Sigmoid colon (tissue), 7 donors: ENCODE measurements around the gene IL19. TPM values are rescaled to one million over a fixed set of nuclear protein-coding genes. Genes with fewer than 3 reads are reported as not detected.

Experiments
- DNase-seq: peaks from one replicate; pipeline ENCODE4 v3.0.0-alpha.2; 2019
- H3K27ac ChIP-seq, 4 donors: fragments of 200-600 bp; sonication (generic); one replicate each; pipeline ENCODE4 v1.5.1; 2016 to 2019; ENCODE audit warnings: mild to moderate bottlenecking in 1 of 4
- H3K27me3 ChIP-seq, 3 donors: fragments of 200-600 bp; sonication (generic); one replicate each; pipeline ENCODE4 v1.5.1; 2019; ENCODE audit warnings: mild to moderate bottlenecking in 1 of 3
- H3K36me3 ChIP-seq, 4 donors: fragments of 200-600 bp; sonication (generic); one replicate each; pipeline ENCODE4 v1.5.1; 2016 to 2019
- H3K4me1 ChIP-seq, 4 donors: fragments of 200-600 bp; sonication (generic); one replicate each; pipeline ENCODE4 v1.5.1; 2017 to 2019
- H3K4me3 ChIP-seq, 4 donors: fragments of 200-600 bp; sonication (generic); one replicate each; pipeline ENCODE4 v1.5.1; 2017 to 2019; ENCODE audit warnings: mild to moderate bottlenecking in 2 of 4, moderate library complexity in 1 of 4
- H3K9me3 ChIP-seq, 4 donors: fragments of 200-600 bp in 3 of 4; sonication (generic) in 3 of 4; one replicate each; pipeline versions ENCODE4 v1.5.1 to v1.6.1; 2013 to 2019
- EP300 ChIP-seq, 4 donors: sonication (generic); formaldehyde crosslinking; IDR thresholded peaks; one replicate each; pipeline ENCODE4 v1.6.1; 2017; ENCODE audit warnings: antibody characterized with exemption in 4 of 4
- POLR2A ChIP-seq, 2 donors: fragments of 450-650 bp; IDR thresholded peaks; one replicate each; pipeline ENCODE4 v1.6.1; 2016; ENCODE audit warnings: antibody characterized with exemption in 2 of 2, mild to moderate bottlenecking in 2 of 2, moderate library complexity in 2 of 2
- POLR2AphosphoS5 ChIP-seq, 4 donors: sonication (generic); formaldehyde crosslinking; IDR thresholded peaks; one replicate each; pipeline ENCODE4 v1.6.1; 2017; ENCODE audit warnings: antibody characterized with exemption in 4 of 4
- WGBS, 2 donors: extraction: QIAGEN DNeasy Blood & Tissue Kit; methylation state at CpG; one replicate each; pipeline ENCODE4 v1.1.7; 2013; 5-methylcytosine and 5-hydroxymethylcytosine counted together
- intact Hi-C: fragments of 100-400 bp; cut with DNase I; formaldehyde crosslinking; loops from one replicate; pipeline ENCODE4 v1.15.1; 2023
- polyA plus RNA-seq, 3 donors: library from polyadenylated mRNA; stranded (reverse); fragments of 200-250 nt; gene quantifications; one replicate each; pipeline ENCODE4 v1.2.3, GENCODE V29; 2013
- total RNA-seq, 4 donors: library from RNA; depleted of rRNA; stranded (reverse); fragments of >200 nt; gene quantifications; one replicate each; pipeline ENCODE4 v1.1.0, GENCODE V29; 2016
- TF ChIP-seq, protein P1 (sequence below), 4 experiments: fragments of 450-650 bp in 3 of 4; fragments of 200-600 bp in 1 of 4; IDR thresholded peaks; one replicate each; pipeline ENCODE4 v1.5.1; 2016 to 2019; ENCODE audit warnings: antibody characterized with exemption in 4 of 4, mild to moderate bottlenecking in 3 of 4, moderate library complexity in 2 of 4
- donor health status: healthy with polysubstance abuse.
- donor health status: Bipolar disorder and iron deficiency.
- donor health status: healthy.

IL19 gene
- total and polyA plus RNA-seq, 7 donors: 0.10 TPM; not detected in 6

DNA sequence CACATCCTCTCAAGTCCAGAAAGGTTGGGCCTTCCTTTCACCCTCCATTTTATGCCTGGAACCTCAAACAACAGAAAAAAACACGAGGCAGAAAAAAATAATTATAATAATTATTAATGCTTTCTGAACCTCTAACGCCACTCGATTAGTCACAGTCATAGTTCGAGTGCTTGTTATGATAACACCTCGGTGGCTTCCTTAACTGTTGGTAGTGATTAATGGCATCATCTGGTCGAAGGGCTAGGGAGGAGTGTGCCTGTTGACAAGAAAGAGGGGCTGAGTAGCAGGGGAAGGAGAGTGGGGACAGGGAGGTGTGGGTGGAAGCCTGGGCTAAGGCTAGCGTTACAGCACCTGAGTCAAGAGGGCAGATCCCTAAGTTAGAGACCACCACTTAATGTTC, 23.0 kb downstream of the IL19 start:
- Histone ChIP-seq H3K36me3 (no peaks in the 10 kb centered on the region), H3K4me3 (no peak overlapping the region), H3K9me3 (no peaks in the 10 kb centered on the region), H3K4me1 (no peaks in the 10 kb centered on the region), H3K27ac (no peak overlapping the region), H3K27me3 (no peaks in the 10 kb centered on the region)
- intact Hi-C loops: no loop called here
- DNase-seq: no peak
- WGBS, 2 donors: 73 to 74% methylated on average over 7 of the region's 7 CpGs
- TF ChIP-seq, protein P1, sequence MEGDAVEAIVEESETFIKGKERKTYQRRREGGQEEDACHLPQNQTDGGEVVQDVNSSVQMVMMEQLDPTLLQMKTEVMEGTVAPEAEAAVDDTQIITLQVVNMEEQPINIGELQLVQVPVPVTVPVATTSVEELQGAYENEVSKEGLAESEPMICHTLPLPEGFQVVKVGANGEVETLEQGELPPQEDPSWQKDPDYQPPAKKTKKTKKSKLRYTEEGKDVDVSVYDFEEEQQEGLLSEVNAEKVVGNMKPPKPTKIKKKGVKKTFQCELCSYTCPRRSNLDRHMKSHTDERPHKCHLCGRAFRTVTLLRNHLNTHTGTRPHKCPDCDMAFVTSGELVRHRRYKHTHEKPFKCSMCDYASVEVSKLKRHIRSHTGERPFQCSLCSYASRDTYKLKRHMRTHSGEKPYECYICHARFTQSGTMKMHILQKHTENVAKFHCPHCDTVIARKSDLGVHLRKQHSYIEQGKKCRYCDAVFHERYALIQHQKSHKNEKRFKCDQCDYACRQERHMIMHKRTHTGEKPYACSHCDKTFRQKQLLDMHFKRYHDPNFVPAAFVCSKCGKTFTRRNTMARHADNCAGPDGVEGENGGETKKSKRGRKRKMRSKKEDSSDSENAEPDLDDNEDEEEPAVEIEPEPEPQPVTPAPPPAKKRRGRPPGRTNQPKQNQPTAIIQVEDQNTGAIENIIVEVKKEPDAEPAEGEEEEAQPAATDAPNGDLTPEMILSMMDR (IDR thresholded peaks at IDR 0.05): no peak
- TF ChIP-seq EP300 (IDR thresholded peaks at IDR 0.05) (no peak), POLR2AphosphoS5 (IDR thresholded peaks at IDR 0.05) (no peak), POLR2A (IDR thresholded peaks at IDR 0.05) (no peak)

DNA sequence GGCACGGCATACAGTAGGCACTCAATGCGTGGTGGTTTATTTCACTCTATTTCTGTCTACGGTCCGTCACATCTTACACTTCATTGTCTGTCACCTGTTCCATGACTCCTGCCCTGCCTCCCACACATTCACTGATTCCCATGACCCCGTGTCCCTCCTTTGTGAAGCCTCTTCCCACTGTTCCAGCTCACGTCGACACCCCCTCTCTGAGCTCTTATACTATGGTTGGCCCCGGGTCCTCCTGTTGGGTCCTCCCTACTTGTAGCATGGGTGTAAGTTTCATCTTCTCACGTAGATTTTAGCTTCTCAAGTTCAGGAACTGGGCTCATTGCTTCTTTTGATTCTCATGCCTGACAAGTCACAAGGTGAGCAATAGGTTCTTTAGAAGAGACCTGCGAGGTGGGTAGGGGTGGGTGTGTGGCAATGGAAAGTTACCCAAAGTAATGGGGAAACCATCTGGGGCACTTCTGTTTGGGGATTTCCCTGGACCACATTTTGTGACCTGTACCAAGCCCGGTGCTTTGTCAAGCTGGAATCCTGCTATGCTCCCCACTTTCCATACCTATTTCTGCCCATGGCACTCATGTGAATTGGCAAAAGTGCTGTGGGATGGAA, 23.8 kb downstream of the IL19 start:
- TF ChIP-seq EP300 (IDR thresholded peaks at IDR 0.05) (no peak), POLR2AphosphoS5 (IDR thresholded peaks at IDR 0.05) (no peak), POLR2A (IDR thresholded peaks at IDR 0.05) (no peak)
- TF ChIP-seq, protein P1 (IDR thresholded peaks at IDR 0.05): no peak
- 78 to 92% methylated on average over 11 of the region's 11 CpGs for WGBS, 2 donors
- DNase-seq: no peak
- intact Hi-C loops: no loop called here
- Histone ChIP-seq H3K4me3 (no peak overlapping the region), H3K36me3 (no peaks in the 10 kb centered on the region), H3K27ac (no peak overlapping the region), H3K9me3 (no peaks in the 10 kb centered on the region), H3K4me1 (no peaks in the 10 kb centered on the region), H3K27me3 (no peaks in the 10 kb centered on the region)

DNA sequence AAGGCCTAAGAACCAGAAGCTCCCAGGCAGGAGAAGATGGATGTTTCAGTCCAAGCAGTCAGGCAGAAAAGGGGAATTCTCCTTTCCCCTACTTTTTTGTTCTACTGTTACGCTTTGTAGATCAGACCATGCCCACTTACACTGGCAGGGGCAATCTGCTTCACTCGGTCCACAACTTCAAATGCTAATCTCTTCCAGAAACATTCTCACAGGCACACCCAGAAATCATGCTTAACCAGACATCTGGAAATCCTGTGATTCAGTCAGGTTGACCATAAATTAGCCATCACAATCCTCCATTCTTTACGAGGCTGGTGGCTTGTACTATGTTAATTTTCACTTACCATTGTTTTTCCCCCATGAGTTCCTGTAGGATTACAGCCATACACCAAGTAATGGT, 25.5 kb downstream of the IL19 start:
- Histone ChIP-seq H3K27me3 (no peaks in the 10 kb centered on the region), H3K4me3 (no peak overlapping the region), H3K4me1 (no peaks in the 10 kb centered on the region), H3K36me3 (no peaks in the 10 kb centered on the region), H3K9me3 (no peaks in the 10 kb centered on the region), H3K27ac (no peak overlapping the region)
- no peak for TF ChIP-seq EP300 (IDR thresholded peaks at IDR 0.05)
- TF ChIP-seq POLR2A (IDR thresholded peaks at IDR 0.05): no peak
- no peak for TF ChIP-seq POLR2AphosphoS5 (IDR thresholded peaks at IDR 0.05)
- TF ChIP-seq, protein P1 (IDR thresholded peaks at IDR 0.05): no peak
- DNase-seq: no peak
- WGBS, 2 donors: 81 to 88% methylated on average over 3 of the region's 3 CpGs
- intact Hi-C loops: no loop called here

DNA sequence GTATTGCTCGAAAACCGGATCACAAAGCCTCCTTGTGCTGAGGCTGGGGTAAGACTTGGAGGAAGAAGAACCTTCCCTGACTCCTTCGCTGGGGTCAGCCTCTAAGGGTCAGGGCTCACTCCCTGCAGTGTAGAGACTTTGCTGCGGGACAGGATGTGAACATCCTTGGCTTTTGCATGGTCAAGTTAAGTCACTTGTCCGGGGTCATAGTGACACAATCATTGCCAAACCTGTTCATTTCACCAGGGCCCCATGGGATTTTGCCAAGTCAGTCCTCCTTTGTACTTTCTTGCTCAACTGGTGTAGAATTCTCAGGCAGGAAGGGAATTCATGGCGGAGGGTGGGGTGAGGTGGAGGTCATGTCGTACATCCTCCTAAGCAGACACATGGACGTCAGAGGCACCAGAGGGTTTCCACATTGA, 26.4 kb downstream of the IL19 start:
- TF ChIP-seq POLR2AphosphoS5 (IDR thresholded peaks at IDR 0.05): no peak
- TF ChIP-seq EP300 (IDR thresholded peaks at IDR 0.05): no peak
- TF ChIP-seq POLR2A (IDR thresholded peaks at IDR 0.05): no peak
- TF ChIP-seq, protein P1 (IDR thresholded peaks at IDR 0.05): no peak
- no peak overlapping the region for H3K4me3 ChIP-seq
- no peaks in the 10 kb centered on the region for H3K9me3 ChIP-seq
- H3K27me3 ChIP-seq: no peaks in the 10 kb centered on the region
- H3K27ac ChIP-seq: no peak overlapping the region
- intact Hi-C loops: no loop called here
- WGBS, 2 donors: 90 to 93% methylated on average over 8 of the region's 8 CpGs
- no peak for DNase-seq
- H3K36me3 ChIP-seq: no peaks in the 10 kb centered on the region
- no peaks in the 10 kb centered on the region for H3K4me1 ChIP-seq
